Right lobe of liver (tissue), 6 donors: ENCODE data around the gene JUN. TPM values are rescaled to one million over a fixed set of nuclear protein-coding genes. Genes with fewer than 3 reads are reported as not detected.
A peak's percentile ranks its signal among the peaks of the same experiment; 100 is the strongest.

ENCODE experiments used
- ATAC-seq, 4 donors: fragments of 200-7000 bp; cut with Tn5 transposase; one replicate each; pipeline ENCODE4 v1.9.1; 2020; ENCODE audit warnings: mild to moderate bottlenecking in 4 of 4, moderate library complexity in 4 of 4
- DNase-seq, 3 donors: peaks; one replicate each; pipeline ENCODE4 v3.0.0-alpha.2; 2020
- H3K27ac ChIP-seq, 3 donors: fragments of 200-600 bp; one replicate each; pipeline ENCODE4 v1.8.0; 2022
- H3K27me3 ChIP-seq, 2 donors: fragments of 200-600 bp; one replicate each; pipeline ENCODE4 v1.8.0; 2022
- H3K36me3 ChIP-seq, 4 donors: fragments of 200-600 bp; sonication (generic) in 1 of 4; one replicate each; pipeline versions ENCODE4 v1.5.1 to v1.8.0; 2017 to 2022; ENCODE audit warnings: control low read depth in 1 of 4
- H3K4me1 ChIP-seq, 4 donors: fragments of 200-600 bp; sonication (generic) in 1 of 4; one replicate each; pipeline versions ENCODE4 v1.5.1 to v1.8.0; 2017 to 2022; ENCODE audit warnings: control low read depth in 1 of 4
- H3K4me3 ChIP-seq, 3 donors: fragments of 200-600 bp; one replicate each; pipeline ENCODE4 v1.8.0; 2022
- H3K9me3 ChIP-seq, 4 donors: fragments of 200-600 bp; sonication (generic) in 1 of 4; one replicate each; pipeline versions ENCODE4 v1.5.1 to v1.8.0; 2017 to 2022; ENCODE audit warnings: control low read depth in 1 of 4
- POLR2A ChIP-seq: fragments of 450-650 bp; IDR thresholded peaks from one replicate; pipeline ENCODE4 v1.6.1; 2017; ENCODE audit warnings: antibody characterized with exemption, mild to moderate bottlenecking
- WGBS: methylation state at CpG from one replicate; pipeline ENCODE4 v1.1.6; 2018; ENCODE audit warnings: low coverage, low lambda C conversion rate; ENCODE audit not compliant: insufficient coverage; ENCODE audit errors: missing lambda C conversion rate; 5-methylcytosine and 5-hydroxymethylcytosine counted together
- intact Hi-C, 2 donors: fragments of 100-400 bp; cut with DNase I; formaldehyde crosslinking; loops; one replicate each; pipeline versions ENCODE4 v1.11.2 to v1.14.1; 2022
- total RNA-seq, 6 experiments: library from RNA; depleted of rRNA in 2 of 6; stranded (reverse); fragments of >200 nt in 2 of 6; fragmentation: NEBNext Ultra II Directional in 3 of 6; extraction: Animal tissue kit (Norgen Biotek cat#: 25700) in 3 of 6; gene quantifications; one replicate each; pipeline versions ENCODE4 v1.1.0 to v1.2.4, GENCODE V29; 2016 to 2023
- TF ChIP-seq, protein P1 (sequence below), 4 donors: fragments of 200-600 bp in 3 of 4; fragments of 450-650 bp in 1 of 4; IDR thresholded peaks; one replicate each; pipeline versions ENCODE4 v1.5.1 to v1.8.0; 2016 to 2022; ENCODE audit warnings: antibody characterized with exemption in 4 of 4, mild to moderate bottlenecking in 2 of 4
- donor health status: DM: no; HTN: yes; CAD: no.
- donor health status: DM: no; HTN: no; CAD: no.
- donor health status: DM: no; HTN: no; CAD: no.
- donor health status: DM: no; HTN: yes; CAD: no.
- donor health status: DM: no; HTN: yes; CAD: no.

The JUN gene
- total RNA-seq, 6 experiments from 2014 or later, result 9.3 to 116 (median 88.1) TPM

DNA sequence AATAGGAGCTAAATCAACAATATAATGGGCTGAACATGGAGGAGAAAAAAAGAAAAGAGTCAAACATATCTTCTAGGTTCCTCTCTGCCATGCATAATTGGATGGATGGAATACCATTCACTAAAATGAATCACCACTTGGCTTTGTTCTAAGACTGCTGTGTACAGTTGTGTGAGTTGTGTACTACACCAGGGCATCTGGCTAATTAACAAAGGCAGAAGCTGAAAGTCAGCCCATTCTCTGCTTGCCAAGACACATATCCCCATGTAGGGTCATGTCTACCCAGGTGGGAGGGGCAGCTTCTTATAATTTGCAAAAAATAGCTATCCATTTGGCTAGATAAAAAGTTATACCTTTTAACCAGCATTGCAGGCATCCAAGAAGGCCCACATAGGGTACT is 21.0 kb downstream of the JUN start:
- Histone ChIP-seq H3K27ac (no peak overlapping the region), H3K9me3 (no peaks in the 10 kb centered on the region), H3K4me3 (no peak overlapping the region), H3K4me1 (peaks cover 0 to 14% (median 8%) of the 10 kb centered on the region in 4 donors), H3K27me3 (no peaks in the 10 kb centered on the region), H3K36me3 (no peaks in the 10 kb centered on the region)
- DNase-seq (no peak), ATAC-seq (peak in 3 of 4 donors; percentile 7 to 76 (median 43))
- no peak for TF ChIP-seq POLR2A
- TF ChIP-seq, protein P1, sequence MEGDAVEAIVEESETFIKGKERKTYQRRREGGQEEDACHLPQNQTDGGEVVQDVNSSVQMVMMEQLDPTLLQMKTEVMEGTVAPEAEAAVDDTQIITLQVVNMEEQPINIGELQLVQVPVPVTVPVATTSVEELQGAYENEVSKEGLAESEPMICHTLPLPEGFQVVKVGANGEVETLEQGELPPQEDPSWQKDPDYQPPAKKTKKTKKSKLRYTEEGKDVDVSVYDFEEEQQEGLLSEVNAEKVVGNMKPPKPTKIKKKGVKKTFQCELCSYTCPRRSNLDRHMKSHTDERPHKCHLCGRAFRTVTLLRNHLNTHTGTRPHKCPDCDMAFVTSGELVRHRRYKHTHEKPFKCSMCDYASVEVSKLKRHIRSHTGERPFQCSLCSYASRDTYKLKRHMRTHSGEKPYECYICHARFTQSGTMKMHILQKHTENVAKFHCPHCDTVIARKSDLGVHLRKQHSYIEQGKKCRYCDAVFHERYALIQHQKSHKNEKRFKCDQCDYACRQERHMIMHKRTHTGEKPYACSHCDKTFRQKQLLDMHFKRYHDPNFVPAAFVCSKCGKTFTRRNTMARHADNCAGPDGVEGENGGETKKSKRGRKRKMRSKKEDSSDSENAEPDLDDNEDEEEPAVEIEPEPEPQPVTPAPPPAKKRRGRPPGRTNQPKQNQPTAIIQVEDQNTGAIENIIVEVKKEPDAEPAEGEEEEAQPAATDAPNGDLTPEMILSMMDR (IDR thresholded peaks at IDR 0.05), result no peak
- intact Hi-C loops, result no loop called here

DNA sequence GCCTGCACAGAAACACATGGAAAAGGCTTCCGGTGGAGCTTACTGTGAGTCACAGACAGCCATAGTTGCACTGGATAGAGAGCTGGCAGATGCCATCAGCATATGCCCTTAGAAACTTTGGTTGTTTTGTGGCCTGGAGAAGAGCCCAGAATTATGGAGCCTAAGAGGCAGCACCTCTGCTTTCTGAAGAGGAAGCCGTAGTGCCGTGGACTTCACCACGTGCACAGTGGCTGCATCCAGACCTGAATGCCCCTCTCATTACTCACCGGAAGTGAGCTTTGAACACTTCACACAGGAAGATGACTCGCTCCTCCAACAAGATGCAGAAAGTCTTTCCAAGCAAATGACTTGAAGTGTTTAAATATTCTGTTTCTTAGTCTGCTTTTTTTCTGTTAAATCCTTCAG is 28.4 kb downstream of the JUN start:
- no peak overlapping the region for H3K4me3 ChIP-seq
- peaks cover 0 to 22% (median 4%) of the 10 kb centered on the region in 4 donors for H3K4me1 ChIP-seq
- no peaks in the 10 kb centered on the region for H3K36me3 ChIP-seq
- WGBS, result 0% methylated on average over 4 of the region's 6 CpGs
- ATAC-seq (peak; percentile 37 to 83 (median 65)), DNase-seq (peak in 2 of 3 donors; percentile 53 to 83)
- intact Hi-C loops, result no loop called here
- H3K9me3 ChIP-seq, result no peaks in the 10 kb centered on the region
- H3K27me3 ChIP-seq, result no peaks in the 10 kb centered on the region
- TF ChIP-seq, protein P1 (IDR thresholded peaks at IDR 0.05), result no peak
- TF ChIP-seq POLR2A, result peak; percentile 49
- H3K27ac ChIP-seq, result peak overlapping the region in 1 of 3 donors; percentile 11

DNA sequence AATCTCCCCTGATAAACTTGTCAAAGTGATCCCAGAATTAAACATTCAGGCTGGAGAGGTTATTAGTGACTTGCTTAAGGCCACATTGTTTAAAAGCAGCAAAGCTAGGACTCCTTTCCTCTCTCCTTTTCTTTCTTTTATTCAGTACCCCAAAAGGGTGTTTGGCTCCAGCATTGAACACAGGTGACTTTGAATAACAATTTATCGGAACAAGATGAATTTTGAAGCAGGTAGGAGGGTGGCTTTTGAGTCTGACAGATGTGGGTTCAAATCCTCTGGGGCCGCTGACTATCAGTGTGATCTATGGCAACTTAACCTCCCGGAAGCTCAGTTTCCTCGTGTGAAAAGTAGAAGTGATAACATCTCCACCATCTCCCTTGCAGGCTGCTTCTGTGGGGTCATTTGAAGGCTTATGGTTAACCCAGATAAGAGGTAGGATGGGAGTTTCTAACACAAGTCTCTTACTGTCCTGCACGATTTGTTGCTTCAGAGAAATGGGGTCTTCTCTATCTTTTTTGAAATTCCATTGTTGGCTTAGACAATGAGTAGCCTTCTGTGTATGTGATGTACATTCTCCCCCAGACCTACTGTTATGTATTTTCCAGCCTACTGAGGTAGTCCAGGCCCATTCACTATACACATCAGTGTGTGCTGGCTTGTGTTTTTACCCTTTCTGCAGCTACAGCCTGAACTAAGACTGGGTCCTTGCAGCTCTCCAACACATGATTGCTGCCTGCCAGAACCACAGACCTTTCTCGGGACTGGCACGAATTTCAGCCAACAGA is 29.0 kb downstream of the JUN start:
- H3K27me3 ChIP-seq, result no peaks in the 10 kb centered on the region
- no peaks in the 10 kb centered on the region for H3K9me3 ChIP-seq
- intact Hi-C loops, result no loop called here
- no peak overlapping the region for H3K4me3 ChIP-seq
- H3K36me3 ChIP-seq, result no peaks in the 10 kb centered on the region
- peak overlapping the region in 1 of 3 donors; percentile 11 for H3K27ac ChIP-seq
- DNase-seq, result no peak
- no peak for ATAC-seq
- no peak for TF ChIP-seq POLR2A
- TF ChIP-seq, protein P1 (IDR thresholded peaks at IDR 0.05), result no peak
- 61% methylated on average over 7 of the region's 7 CpGs for WGBS
- peaks cover 0 to 22% (median 4%) of the 10 kb centered on the region in 4 donors for H3K4me1 ChIP-seq

DNA sequence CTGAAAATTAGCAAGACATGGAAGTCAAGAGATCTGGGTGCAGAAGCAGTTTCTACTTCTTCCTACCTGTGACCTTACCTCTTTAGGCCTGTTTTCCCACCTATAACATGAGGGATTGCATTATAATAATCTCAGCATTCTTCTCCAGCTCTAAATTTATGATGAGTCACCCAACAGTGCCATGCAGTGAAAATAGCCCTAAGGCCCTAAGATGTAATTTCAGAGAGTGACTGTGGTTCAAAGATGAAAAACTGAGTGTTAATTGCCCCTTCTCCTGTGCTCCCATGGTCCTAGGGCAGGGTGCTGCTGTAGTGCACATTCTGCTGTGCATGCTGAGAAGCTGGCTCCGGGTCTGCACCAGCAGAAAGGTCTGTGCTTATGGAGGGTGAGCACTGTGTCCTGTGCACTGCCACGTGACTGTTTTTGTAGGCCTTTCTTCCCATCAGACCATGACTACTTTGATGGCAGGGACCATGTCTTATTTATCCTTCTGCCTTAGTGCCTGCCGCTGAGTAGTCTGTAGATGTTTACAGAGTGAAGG is 29.7 kb downstream of the JUN start:
- TF ChIP-seq, protein P1 (IDR thresholded peaks at IDR 0.05), result no peak
- no peak for TF ChIP-seq POLR2A
- DNase-seq (no peak), ATAC-seq (no peak)
- Histone ChIP-seq H3K27ac (peak overlapping the region in 1 of 3 donors; percentile 66), H3K27me3 (no peaks in the 10 kb centered on the region), H3K36me3 (no peaks in the 10 kb centered on the region), H3K4me1 (peaks cover 0 to 22% (median 4%) of the 10 kb centered on the region in 4 donors), H3K4me3 (no peak overlapping the region), H3K9me3 (no peaks in the 10 kb centered on the region)
- WGBS, result 27% methylated on average over 1 of the region's 3 CpGs
- intact Hi-C loops, result no loop called here
